Thyroid gland (tissue), 4 donors: ENCODE results near the gene METTL22.

Experiments used
- CTCF ChIP-seq, 6 experiments: fragments of 200-600 bp in 3 of 6; fragments of 450-650 bp in 3 of 6; sonication (generic) in 3 of 6; IDR thresholded peaks; one replicate each; pipeline ENCODE4 v1.5.1; 2016 to 2019; ENCODE audit warnings: antibody characterized with exemption in 6 of 6, mild to moderate bottlenecking in 2 of 6, inconsistent platforms in 1 of 6, moderate library complexity in 1 of 6
- POLR2A ChIP-seq, 2 donors: fragments of 450-650 bp; IDR thresholded peaks; one replicate each; pipeline ENCODE4 v1.6.1; 2017; ENCODE audit warnings: antibody characterized with exemption in 2 of 2, mild to moderate bottlenecking in 2 of 2, moderate library complexity in 1 of 2

GRCh38 chr16:8579559-8579958 lies 41.9 kb upstream of the METTL22 start:
- TF ChIP-seq CTCF (IDR thresholded peaks at IDR 0.05) (no peak), POLR2A (IDR thresholded peaks at IDR 0.05) (no peak)
